Activated CD4-positive, alpha-beta T cell treated with anti-CD3 and anti-CD28 coated beads, Interleukin-10, Interleukin-2, amounts not matched to agents 100 ng/mL and 50 ng/mL, durations not matched to agents 16 hours and 8 hours (primary cell): ENCODE measurements around the gene CD44.

Source experiments
- DNase-seq: peaks from one replicate; pipeline ENCODE4 v3.0.0-alpha.2; 2020

Gene CD44

DNA sequence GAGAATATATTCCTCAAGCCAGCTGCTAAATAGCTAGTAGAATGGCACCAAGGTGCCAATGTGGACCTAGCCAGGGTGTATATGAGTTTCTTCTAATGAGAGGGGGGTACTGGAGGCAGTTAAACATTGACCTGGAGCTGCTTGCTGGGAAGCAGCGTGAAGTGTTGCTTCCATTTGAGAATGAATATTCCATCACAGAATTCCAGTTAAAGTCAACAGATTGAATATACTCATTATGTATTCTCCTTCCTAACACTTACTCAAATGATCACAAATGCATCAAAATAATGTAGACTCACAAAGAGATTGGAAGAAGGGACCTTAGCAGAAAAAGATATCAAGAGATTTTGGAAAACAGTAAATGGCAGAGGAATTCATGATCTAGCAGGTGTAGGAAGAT, 102.1 kb downstream of the CD44 start:
- no peak for DNase-seq

DNA sequence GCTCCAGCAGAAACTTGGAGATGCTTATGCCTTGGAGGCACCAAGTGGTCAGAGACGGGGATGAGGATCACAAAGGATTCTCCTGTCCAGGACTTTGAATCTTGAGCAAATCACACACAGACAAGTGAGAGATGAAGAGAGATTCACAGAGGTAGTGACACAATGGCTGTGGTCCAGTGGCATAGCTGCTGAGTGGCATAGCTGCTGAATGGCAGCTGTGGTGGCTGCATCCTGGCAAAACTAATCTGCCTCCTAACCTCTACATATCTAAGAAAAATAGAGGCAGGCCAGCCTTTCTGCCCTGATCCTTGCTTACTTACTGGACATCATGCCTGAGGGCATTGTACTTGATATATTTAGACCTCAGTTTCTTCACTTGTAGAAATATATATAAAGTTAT, 102.6 kb downstream of the CD44 start:
- DNase-seq, result no peak

DNA sequence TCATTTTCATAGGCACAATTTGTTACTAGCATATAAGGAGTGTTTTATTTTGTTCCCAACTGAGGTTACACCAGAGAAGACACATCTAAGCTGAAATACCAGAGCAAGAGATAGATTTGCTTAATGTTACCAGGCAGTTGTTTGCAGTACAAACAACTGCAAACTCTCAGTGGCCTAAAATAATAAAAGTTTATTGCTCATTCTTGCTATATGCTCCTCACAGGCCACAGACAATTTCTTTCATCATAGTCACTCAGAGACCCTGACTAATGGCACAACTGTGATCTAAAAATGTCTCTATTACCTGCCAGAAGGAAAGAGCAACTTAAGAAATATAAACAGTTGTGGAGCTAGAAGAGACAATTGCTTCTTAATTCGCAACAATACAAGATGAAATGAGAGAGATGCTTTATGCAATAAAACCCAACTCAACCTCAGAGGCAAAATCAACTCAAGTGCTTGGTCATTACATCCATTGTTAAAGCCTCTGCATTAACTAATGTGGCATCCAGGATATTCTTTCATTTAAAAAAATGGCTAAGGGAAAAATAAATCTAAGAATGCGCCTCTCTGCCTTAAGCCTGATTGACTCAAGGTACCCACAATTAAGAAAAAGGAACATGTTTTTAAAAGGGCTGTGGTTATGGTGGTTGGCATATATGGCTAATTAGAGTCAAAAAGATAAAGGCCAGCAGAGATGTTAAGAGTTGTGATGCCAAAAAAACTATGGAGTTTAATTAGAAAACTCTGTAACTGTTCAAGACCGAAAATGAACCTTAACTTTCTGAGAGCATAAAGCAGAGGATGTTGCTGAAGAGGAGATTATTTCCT, 103.7 kb downstream of the CD44 start:
- DNase-seq, result peak; percentile 24

DNA sequence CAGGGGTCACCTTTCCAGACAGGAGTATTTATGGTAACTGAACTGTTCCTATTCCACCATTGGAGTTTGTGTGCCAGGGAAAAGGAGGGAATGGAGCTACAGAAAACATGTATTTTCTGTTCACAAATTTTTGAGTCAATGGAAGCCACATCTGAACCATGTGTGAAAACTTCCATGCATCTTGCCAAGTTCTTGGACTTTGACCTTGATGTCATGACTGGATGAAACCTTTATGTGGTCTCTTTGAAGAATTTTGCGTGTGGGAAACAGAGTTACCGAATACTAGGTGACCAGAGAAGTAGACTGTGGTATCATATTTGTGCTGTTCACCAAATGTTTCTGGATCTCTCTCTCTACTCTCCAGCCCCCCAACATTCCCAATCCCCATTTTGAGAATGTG, 104.8 kb downstream of the CD44 start:
- DNase-seq, result no peak

DNA sequence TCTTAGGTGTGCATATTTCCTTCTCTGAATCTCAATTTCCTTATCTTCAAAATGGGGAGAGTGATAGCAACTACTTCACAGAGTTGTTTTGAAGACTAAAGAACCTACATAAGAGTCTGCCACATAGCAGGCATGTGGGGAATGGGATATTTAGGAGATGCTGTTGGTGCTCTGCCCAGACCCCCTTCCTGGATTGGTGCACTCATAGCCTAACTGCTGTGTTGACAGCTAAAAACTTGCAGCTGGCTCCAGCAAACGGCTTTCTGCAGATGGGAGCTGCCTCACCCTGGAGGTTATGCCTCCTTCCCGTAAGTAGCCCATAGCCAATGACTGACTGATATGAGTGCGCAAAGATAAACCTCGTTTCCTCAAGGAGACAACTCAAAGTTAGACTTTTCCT, 106.1 kb downstream of the CD44 start:
- DNase-seq, result no peak

DNA sequence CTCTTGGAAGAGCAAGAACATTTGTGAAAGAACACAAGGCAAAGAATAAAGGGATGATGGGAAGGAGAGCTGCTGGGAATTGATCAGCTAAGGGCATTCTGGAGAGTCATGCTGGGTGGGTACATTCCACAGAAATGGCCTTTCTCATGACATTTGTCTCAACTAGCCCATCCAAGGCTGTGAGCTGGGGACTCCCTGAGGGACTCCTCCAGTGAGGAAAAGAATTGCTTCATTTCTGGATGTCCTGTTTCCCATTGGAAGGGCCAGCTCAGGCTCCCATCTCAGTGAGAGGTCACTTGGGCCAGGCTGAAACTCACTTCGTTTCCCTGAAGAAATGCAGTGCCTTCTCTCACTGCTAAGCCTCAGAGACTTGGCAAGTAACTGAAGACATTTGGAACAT, 106.8 kb downstream of the CD44 start:
- no peak for DNase-seq

DNA sequence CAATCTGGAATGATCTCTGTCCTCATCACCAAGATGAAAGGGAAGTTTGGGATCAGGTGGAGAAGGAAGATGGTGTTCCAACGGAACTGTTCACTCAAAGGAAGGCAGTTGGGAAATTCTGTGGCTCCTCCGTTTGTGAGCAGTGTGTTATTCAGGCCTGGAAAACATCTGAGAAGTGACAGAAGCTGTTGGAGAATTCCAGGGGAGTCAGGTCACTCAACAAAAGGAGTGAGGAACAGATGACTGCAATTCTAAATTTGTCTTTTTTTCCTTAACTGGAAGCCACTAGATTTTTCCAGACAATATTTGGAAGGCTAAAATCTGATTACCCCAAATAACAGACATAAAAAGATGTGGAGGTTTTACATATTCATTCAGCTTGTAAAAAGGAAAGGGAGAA, 107.8 kb downstream of the CD44 start:
- DNase-seq, result no peak

DNA sequence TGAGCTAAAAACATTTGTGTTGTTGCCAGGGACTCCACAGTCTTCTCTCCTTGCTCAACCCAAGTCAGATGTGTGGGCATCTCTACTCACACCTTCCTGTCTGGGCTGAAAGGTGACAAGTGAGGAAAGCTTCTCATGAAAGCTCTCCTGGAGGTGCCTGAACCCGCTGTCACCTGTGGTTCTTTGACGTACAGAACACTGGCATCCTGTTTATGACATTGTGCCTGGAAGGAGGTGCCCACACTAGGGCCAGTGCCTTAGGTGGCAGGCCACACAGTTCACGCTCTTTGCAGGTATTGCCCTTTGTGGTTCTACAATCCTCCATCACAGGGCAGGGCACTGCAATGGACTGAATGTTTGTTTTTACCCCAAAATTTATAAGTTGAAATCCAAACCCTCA, 108.5 kb downstream of the CD44 start:
- peak; percentile 49 for DNase-seq

DNA sequence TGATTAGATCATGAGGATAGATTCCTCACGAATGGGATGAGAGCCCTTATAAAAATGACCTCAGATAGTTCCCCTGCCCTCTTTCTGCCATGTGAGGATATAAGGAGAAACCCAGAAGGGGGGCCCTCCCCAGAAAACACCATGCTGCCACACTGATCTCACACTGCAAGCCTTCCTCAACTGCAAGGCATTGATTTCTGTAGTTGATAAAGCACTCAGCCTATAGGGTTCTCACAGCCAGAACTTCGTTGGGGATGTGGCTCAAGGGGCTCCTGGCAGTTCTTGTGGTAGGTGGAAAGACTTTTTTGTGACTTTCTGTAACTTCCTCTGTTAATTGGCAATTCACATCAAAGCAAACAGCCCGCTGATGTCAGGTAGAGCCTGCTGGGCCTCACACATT, 108.9 kb downstream of the CD44 start:
- no peak for DNase-seq

DNA sequence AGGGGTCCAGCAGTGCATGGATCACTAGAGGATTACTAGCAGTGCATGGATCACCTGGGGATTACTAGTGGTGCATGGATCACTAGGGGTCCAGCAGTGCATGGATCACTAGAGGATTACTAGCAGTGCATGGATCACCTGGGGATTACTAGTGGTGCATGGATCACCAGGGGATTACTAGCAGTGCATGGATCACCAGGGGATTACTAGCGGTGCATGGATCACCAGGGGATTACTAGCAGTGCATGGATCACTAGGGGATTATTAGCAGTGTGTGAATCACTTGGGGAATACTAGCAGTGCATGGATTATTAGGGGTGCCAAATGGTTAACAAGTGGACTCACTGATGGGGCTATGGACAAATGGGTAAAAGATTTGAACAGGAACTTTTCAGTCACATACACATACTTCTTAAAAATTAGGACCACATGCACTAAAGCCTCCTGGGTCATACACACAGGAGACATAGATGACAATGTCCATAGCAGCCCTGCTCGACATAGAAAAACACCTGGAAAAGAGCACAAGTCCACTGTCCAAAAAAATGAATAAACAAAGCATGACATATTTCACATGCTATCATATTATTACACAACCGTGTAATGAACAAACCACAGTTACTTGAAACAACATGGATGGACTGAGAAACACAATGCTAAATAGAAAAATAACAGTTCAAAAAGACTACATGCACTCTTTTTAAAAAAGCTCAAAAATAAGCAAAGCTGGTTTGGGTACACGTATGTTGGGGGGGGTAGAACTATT, 109.8 kb downstream of the CD44 start:
- DNase-seq, result no peak

DNA sequence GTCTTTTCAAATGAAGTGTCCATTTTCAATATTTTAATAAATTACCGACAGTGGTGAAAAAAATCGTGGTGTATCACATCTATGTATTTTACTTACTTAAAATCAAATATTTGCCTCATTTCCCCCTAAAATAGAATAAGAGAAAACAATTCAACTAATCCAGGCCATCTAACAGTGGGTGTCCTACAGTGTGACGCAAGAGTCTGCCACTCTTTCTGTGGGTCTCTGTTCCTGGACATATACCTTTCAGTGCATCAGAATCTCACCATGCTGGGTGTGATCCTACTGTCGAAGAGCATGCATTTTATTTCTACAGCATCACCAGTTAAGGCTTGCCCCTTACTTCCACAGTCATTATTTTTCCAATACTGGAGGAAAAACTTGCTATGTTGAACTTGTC, 111.2 kb downstream of the CD44 start:
- DNase-seq, result no peak

DNA sequence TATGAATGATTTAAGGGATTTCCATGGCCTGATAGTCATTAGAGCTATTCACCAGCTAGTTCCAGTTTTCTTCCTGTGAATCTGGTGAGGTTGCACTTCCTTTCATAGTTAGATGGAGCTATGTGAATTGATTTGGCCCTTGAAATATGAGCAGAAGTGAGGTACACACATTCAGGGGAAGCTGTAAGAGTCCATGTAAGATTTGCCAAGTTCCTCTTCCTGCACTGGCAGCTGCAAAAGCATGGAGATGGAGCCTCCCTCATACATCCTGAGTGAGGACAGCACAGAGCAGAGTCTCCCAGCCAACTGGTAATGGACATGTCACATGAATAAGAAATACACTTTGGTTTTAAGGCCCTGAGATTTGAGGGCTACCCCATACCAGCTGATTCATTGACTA, 111.7 kb downstream of the CD44 start:
- DNase-seq, result no peak

DNA sequence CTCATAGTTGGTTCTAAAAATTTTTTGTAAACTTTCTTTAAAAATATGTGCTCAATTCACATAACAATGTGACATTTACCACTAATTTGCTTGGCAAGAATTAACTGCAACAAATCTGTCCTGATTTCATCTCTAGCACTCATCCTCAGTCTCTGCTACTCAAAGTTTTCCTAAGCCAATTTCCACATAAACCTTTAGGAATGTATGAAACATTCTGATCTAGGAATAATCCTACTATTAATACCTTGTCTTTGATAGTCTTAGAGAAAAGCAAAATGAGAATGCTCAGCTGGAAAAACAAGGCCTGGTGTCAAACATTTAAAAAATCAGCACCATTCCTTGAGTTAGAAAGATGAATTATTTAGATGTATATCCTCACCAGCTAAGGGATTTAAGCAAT, 114.3 kb downstream of the CD44 start:
- no peak for DNase-seq

DNA sequence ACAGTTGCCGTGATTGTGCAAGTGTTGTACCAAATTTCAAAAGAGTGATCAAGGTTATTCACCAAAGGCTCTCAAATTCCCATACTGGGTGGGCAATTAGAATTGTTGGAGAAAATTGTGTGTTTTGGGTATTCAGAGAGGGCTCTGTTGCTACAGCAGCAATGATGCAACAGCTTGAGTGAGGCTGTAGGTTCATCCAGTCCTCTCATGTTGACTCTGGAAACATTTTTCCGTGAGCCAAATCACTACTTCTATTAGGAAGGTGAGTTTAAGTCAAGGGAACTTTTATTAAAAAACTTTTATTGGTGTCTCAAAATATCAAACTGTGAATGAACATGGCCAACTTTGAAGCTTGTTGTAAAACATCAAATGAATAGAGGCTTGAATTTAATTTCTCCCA, 116.5 kb downstream of the CD44 start:
- DNase-seq, result no peak

DNA sequence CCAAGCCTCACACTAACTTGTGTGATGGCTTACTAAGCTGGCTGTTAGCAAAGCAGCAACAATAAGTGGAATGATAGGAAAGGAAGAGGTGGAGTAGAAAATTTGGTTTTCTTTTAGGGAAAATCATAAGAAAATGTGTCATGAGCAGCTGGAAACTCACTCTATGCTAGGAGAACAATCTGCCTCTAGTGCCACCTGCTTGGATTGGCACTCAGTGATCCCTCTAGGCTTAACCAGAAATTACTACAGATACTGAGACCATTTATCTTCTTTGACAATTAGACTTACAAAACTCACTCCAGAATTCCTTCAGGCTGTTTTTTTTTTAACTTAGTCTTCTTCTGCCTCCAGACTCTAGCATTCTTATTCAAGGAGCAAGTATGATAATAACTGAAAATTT, 117.3 kb downstream of the CD44 start:
- no peak for DNase-seq

DNA sequence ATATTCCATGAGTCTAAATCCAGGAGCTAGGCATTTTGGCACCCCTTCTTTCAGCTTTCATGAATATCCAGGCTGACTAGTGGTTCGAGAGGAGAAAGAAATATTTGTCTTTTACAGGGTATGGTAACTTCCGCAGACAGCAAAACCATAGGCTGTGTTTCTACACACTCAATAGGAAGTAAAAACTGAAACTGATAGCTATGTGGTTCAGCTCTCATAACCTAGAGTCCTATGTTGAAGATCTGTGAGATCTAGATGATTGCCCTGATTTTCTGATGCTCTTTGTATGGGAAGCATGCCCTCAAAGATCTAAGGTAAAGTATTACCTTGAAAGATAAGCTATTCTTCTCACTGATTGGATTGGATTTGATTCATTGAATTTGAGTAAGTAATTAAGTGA, 118.3 kb downstream of the CD44 start:
- DNase-seq, result peak; percentile 56

DNA sequence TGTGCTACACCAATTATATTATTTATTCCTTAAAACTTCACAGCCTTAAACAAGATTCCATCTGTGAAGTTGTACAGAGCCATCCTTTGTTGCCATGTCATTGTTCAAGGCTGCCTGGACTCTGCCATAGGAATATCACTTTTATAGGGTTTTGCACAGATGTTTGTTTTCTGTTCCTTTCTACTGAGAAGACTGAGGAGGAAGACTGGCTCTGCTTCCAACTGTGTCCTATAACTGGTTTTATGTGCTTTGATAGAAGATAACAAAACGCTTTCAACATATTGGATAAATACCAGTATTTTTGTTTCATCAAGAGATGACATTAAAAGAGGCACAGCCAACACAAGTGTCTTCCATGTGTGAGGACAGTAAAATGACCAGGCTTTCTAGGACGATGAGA, 120.6 kb downstream of the CD44 start:
- no peak for DNase-seq

DNA sequence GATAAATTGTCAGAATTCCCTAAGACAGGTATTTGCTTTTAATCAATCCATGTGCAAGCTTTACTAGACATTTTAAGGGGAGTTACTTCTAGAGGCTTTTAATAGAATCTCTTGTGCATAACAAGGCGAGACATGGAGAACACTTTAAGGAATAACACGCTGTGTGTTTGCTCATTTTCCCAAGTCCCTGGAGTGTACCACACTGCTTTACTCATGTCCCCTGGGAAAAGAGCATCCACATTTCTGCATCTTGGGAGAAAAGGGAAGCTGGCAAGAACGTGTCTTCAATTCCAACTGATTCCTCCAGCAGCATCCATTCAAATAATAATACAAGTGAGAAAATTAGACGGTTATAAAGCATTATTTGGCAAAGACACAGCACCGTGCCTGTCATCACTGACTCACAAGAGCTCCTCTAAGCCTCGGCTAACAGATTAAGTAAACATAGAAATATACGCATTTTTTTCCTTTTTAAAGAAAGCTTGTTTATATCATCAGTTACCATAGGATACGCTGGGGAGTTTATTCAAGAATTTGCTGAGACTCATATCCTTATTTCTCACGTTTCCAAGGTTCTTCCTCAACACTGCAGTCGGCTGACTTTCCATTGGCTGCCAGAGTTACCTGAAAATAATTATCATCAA, 121.5 kb downstream of the CD44 start:
- DNase-seq, result no peak

DNA sequence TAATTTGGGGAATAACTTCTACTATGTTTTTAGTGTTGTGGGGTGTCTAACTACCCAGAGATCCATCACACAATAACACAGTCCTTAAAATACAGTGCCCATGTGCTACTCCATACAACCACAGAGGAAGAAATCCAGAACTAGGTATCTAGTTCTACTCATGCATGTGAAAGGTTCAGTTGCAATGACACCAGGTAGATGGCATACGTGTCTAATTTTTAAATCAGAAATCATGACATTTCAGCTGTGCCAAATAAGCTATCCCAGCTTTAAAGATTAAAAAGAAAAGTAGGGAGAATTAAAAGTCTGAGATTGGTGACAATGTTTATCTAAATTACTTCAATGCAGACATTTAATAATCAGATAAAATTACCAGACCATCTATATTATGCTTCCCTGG, 122.2 kb downstream of the CD44 start:
- no peak for DNase-seq

DNA sequence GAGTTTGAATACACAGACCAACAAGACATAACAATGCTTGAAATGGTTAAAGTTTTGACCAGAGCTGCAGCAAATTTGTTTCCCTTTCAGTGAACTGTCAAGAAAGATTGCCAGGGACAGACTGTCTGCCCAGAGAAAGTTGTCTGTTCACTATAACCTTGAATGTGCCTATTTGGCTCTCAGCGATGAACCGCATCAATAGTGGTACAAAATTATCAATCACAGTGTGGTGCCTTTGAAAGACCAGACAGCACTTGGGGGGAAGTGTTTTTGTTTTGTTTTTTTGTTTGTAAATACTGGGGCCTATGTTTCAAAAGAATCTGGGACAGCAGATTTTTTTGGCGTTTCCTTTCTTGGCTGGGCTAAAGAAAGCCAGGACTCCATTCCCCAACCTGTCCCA, 123.1 kb downstream of the CD44 start:
- DNase-seq, result no peak

DNA sequence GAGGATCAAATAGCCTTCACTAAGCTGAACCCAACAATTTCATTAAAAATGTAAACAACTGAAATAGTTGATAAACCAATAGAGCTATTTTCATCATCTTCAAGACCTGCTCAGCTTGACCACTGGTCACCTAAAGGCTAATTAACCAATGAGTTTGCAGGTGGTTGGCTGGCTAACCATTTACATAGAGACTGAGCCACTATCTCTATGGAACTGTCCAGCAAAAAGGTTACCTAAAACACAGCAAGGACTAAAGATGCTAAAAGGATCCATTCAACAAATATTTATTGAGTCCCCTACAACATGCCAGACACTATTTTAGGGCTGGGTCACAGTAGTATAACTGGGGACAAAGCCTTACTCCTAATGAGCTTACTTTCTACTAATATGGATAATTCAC, 123.8 kb downstream of the CD44 start:
- no peak for DNase-seq

DNA sequence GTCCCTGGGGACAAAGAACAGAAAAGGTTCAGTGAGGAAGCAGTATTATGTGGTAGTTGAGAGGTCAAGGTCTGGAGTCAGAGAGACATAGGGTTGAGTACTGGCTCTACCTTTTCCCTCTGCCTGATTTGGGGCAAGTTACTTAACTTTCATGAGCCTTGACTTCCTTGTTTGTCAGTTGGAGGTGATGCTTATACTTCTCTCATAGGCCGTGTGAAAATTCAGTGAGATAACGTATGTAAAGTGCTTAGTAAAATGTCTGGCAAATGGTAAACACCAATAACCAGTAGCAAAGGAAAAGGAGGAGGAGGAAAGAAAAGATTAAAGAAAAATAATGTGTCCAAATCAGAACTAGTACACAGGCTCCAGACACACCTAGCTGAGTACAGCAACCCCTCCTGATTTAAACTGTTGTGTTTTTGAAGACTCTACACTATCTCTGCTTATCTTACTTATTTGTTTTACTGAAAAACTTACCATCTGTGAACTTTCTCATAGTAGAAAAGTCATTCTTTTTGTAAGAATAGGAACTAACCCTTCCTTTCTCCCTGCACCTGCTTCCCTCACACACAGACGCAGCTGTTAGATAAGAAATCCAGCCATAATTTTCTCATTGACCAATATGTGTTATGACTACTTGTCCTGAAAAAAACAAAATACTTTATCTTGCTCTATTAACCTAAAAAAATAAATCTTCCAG, 126.9 kb downstream of the CD44 start:
- no peak for DNase-seq

DNA sequence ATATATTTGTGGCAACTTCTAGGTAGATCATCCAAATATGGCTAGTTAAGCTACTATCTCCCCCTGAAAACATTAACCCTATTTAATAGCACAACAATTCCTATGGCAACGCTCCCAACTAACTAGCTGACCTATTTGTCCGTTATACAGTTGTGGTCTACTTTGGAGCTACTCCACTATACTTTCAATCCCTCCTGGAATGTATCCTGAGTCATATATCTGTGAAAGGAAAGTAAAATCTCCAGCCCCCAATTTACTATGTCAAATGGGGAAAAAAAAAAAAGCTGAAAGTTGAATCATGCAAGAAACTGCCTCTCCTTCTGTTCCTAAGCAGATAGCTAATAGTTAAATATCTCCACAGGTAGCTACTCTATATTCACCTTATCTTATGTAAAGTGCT, 128.5 kb downstream of the CD44 start:
- no peak for DNase-seq

DNA sequence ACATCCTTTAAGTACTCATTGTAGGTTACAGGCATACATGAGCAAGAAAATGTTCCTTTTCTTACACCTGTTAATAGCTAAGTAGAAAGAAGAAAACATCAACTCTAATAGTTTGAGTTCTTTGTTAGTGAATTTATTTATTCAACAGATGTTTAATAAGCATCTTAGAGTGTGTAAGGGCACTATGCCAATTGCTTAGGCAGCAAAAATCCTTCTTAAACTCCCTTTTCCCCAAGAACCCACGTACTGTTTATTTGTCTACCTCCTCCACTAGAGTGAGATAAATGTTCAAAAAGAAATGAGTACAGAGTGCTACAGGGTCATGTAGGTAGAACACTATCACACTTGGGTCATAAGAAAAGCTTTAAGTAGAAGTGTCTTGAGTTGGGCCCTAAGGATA, 131.4 kb downstream of the CD44 start:
- DNase-seq, result no peak
